Measurements from ENCODE around the gene KRTAP19-8. TPM values are rescaled to one million over a fixed set of nuclear protein-coding genes. Genes with fewer than 3 reads are reported as not detected.

Gene KRTAP19-8
- polyA plus RNA-seq, 1 of the 3 experiments (the other 2 are of a cell fraction) = not detected

GRCh38 chr21:31030367-31031106 lies 7.7 kb downstream of the KRTAP19-8 start:
- Histone ChIP-seq H3K4me1 (ENCODE audit: control insufficient read depth in 1 of 2, insufficient read depth in 2 of 2, low read depth in 1 of 2, low read length in 1 of 2) (no peaks in the 10 kb centered on the region), H3K4me2 (no peak overlapping the region), H3K36me3 (replicated peaks in 1 of 2; ENCODE audit: control insufficient read depth in 1 of 2, insufficient read depth in 2 of 2, low read length in 1 of 2) (no peaks in the 10 kb centered on the region), H3K27ac (ENCODE audit: low read depth in 2 of 2, low read length in 1 of 2) (no peak overlapping the region), H3K9ac (no peak overlapping the region), H3K79me2 (ENCODE audit: insufficient read depth) (no peaks in the 10 kb centered on the region), H2AFZ (ENCODE audit: low read depth) (no peak overlapping the region), H3K27me3 (ENCODE audit: insufficient read depth) (no peaks in the 10 kb centered on the region), H3K4me3 (ENCODE audit: low read depth in 2 of 2, low read length in 1 of 2) (no peak overlapping the region), H4K20me1 (ENCODE audit: insufficient read depth) (no peaks in the 10 kb centered on the region), H3F3A (replicated peaks; ENCODE audit: insufficient read depth) (no peaks in the 10 kb centered on the region), H3K9me2 (no peaks in the 10 kb centered on the region), H3K9me3 (no peaks in the 10 kb centered on the region)
- no peak for DNase-seq
- WGBS (ENCODE audit: low lambda C conversion rate) = 10% methylated on average over 3 of the region's 3 CpGs
- CTCF ChIA-PET = interaction anchor here (1.1 kb wide), 1 partner anchor 13 kb away, joined by 3 read pairs; no protein-coding TSS in a partner anchor
- POLR2A ChIA-PET = no interaction called here
- TF ChIP-seq GABPA (IDR thresholded peaks at IDR 0.05; ENCODE audit: low read depth) (no peak), IRF3 (IDR thresholded peaks at IDR 0.05; ENCODE audit: low read depth, low read length) (no peak), EZH2phosphoT487 (IDR thresholded peaks at IDR 0.05; ENCODE audit: borderline replicate concordance, low read depth) (no peak), SIN3A (IDR thresholded peaks at IDR 0.05; ENCODE audit: borderline replicate concordance, low read depth, low read length) (no peak), TEAD4 (IDR thresholded peaks at IDR 0.05; ENCODE audit: borderline replicate concordance, insufficient read depth) (no peak), CHD2 (IDR thresholded peaks at IDR 0.05; ENCODE audit: low read length, partially characterized antibody) (no peak), NRF1 (IDR thresholded peaks at IDR 0.05; ENCODE audit: low read depth, low read length) (no peak), TAF1 (IDR thresholded peaks at IDR 0.05; ENCODE audit: borderline replicate concordance, low read depth, low read length) (no peak), USF1 (IDR thresholded peaks at IDR 0.05; ENCODE audit: borderline replicate concordance, low read depth) (no peak), GATA2 (CRISPR knock-in tag; IDR thresholded peaks at IDR 0.05) (no peak), POLR2AphosphoS5 (IDR thresholded peaks at IDR 0.05; ENCODE audit: low read depth, low read length) (no peak), RFX5 (IDR thresholded peaks at IDR 0.05; ENCODE audit: low read length) (no peak), MXI1 (IDR thresholded peaks at IDR 0.05; ENCODE audit: low read depth, low read length) (no peak), MEF2A (IDR thresholded peaks at IDR 0.05; ENCODE audit: borderline replicate concordance, low read depth) (no peak)

GRCh38 chr21:31023680-31024079 lies 14.6 kb downstream of the KRTAP19-8 start:
- H3K9me3 ChIP-seq = no peaks in the 10 kb centered on the region
- DNase-seq = no peak
- WGBS (ENCODE audit: low lambda C conversion rate) = 0% methylated on average over 3 of the region's 3 CpGs
- H3K4me3 ChIP-seq (ENCODE audit: low read depth in 2 of 2, low read length in 1 of 2) = no peak overlapping the region
- no peak overlapping the region for H3K4me2 ChIP-seq
- no peaks in the 10 kb centered on the region for H3K79me2 ChIP-seq (ENCODE audit: insufficient read depth)
- H3K36me3 ChIP-seq (replicated peaks in 1 of 2; ENCODE audit: control insufficient read depth in 1 of 2, insufficient read depth in 2 of 2, low read length in 1 of 2) = no peaks in the 10 kb centered on the region
- TF ChIP-seq IRF3 (IDR thresholded peaks at IDR 0.05; ENCODE audit: low read depth, low read length) (no peak), MEF2A (IDR thresholded peaks at IDR 0.05; ENCODE audit: borderline replicate concordance, low read depth) (no peak), EP300 (IDR thresholded peaks at IDR 0.05; ENCODE audit: borderline replicate concordance in 1 of 2, low read depth in 1 of 2, low read length in 1 of 2) (no peak), NFIC (IDR thresholded peaks at IDR 0.05; ENCODE audit: borderline replicate concordance) (no peak), JUND (IDR thresholded peaks at IDR 0.05) (no peak), CTCF (IDR thresholded peaks at IDR 0.05) (no peak), USF2 (IDR thresholded peaks at IDR 0.05; ENCODE audit: borderline replicate concordance, low read depth, low read length) (no peak), RXRA (IDR thresholded peaks at IDR 0.05; ENCODE audit: borderline replicate concordance, low read depth) (no peak)
- no peak overlapping the region for H2AFZ ChIP-seq (ENCODE audit: low read depth)
- POLR2A ChIA-PET = no interaction called here
- H3K27ac ChIP-seq (ENCODE audit: low read depth in 2 of 2, low read length in 1 of 2) = no peak overlapping the region
- CTCF ChIA-PET = no interaction called here
- no peak overlapping the region for H3K9ac ChIP-seq
- no peaks in the 10 kb centered on the region for H3F3A ChIP-seq (replicated peaks; ENCODE audit: insufficient read depth)
- H3K9me2 ChIP-seq = no peaks in the 10 kb centered on the region
- H4K20me1 ChIP-seq (ENCODE audit: insufficient read depth) = no peaks in the 10 kb centered on the region
- H3K27me3 ChIP-seq (ENCODE audit: insufficient read depth) = peaks cover 8% of the 10 kb centered on the region; the same call in 1 of the 2 replicates
- H3K4me1 ChIP-seq (ENCODE audit: control insufficient read depth in 1 of 2, insufficient read depth in 2 of 2, low read depth in 1 of 2, low read length in 1 of 2) = no peaks in the 10 kb centered on the region

Data from SK-N-SH (cell line).